Fibroblast of villous mesenchyme (primary cell): ENCODE measurements around the gene RPL3. TPM values are rescaled to one million over a fixed set of nuclear protein-coding genes. Genes with fewer than 3 reads are reported as not detected.

Source experiments
- DNase-seq: peaks from one replicate; pipeline ENCODE4 v3.0.0-alpha.2; 2010; ENCODE audit warnings: low read depth
- H3K4me3 ChIP-seq: 2 replicates; pipeline ENCODE4 v1.5.1; 2011; ENCODE audit warnings: low read depth, mild to moderate bottlenecking, low read length
- total RNA-seq: library from RNA; depleted of rRNA; stranded (reverse); fragments of >200 nt; gene quantifications from 2 replicates; pipeline ENCODE4 v1.2.3, GENCODE V29; 2012
- TF ChIP-seq, protein P1 (sequence below): IDR thresholded peaks from 2 replicates; pipeline ENCODE4 v1.5.1; 2012; ENCODE audit warnings: low read depth, mild to moderate bottlenecking, low read length; ENCODE audit not compliant: insufficient read depth

RPL3 gene
- total RNA-seq, 1 donor, result 1,795 TPM

DNA sequence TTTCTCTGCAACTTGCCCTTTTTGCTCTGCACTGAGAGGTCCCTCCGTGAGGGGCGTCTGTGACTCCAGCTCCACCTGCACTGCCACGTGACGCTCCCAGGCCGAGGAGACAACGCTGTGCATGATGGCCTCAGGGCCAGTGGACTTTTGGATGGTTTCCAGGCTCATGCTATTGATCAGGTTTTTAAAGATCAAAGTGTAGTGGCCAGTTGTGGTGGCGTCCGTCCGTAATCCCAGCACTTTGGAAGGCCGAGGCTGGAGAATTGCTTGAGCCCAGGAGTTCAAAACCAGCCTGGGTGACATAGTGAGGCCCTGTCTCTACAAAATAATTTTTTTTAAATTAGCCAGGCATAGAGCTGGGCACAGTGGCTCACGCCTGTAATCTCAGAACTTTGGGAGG is 16.1 kb downstream of the RPL3 start:
- no peak for DNase-seq
- TF ChIP-seq, protein P1, sequence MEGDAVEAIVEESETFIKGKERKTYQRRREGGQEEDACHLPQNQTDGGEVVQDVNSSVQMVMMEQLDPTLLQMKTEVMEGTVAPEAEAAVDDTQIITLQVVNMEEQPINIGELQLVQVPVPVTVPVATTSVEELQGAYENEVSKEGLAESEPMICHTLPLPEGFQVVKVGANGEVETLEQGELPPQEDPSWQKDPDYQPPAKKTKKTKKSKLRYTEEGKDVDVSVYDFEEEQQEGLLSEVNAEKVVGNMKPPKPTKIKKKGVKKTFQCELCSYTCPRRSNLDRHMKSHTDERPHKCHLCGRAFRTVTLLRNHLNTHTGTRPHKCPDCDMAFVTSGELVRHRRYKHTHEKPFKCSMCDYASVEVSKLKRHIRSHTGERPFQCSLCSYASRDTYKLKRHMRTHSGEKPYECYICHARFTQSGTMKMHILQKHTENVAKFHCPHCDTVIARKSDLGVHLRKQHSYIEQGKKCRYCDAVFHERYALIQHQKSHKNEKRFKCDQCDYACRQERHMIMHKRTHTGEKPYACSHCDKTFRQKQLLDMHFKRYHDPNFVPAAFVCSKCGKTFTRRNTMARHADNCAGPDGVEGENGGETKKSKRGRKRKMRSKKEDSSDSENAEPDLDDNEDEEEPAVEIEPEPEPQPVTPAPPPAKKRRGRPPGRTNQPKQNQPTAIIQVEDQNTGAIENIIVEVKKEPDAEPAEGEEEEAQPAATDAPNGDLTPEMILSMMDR, result no peak
- no peak overlapping the region for H3K4me3 ChIP-seq

DNA sequence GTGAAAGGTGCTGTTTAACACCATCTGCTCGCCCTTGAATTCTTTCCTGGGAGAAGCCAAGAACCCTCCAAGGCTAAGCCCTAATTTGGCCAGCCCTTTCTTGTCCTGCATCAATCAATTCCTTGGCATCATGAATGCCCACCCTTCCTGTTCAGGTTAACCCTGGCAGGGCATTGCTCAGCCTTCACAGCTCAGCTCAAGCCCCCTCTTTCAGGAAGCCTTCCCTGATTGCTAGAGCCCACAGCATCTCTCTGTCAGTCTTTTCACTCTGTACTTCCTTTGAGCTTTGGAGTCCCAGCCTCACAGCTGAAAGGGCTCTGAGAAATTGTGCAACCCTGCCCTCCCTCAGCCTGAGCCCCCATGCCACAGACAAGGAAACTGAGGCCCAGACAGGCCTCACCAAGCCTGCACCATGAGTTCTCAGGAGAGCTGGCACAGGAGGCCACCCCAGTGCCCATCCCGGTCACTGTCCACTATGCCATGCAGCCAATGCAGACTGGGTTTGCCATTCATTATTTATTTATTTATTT is 16.9 kb downstream of the RPL3 start:
- DNase-seq, result no peak
- TF ChIP-seq, protein P1, result no peak
- no peak overlapping the region for H3K4me3 ChIP-seq

DNA sequence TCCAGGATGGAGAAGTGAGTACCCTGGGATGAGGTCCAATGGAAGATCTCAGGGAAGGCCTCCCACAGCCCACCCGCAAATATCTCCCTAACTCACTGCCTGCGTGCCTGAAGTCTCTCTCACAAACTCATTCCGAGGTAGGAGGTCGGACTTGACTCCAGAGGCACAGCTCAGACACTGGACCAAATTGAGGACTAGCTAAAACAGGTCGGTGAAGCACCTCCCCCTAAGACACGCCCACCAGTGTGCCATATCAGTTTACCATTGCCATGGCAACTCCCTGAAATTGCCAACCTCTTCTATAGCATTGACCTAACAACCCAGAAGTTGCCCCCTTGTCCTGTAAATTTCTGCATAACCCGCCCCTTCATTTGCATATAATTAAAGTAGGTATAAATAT is 17.5 kb downstream of the RPL3 start:
- DNase-seq, result no peak
- H3K4me3 ChIP-seq, result no peak overlapping the region
- TF ChIP-seq, protein P1, result no peak

DNA sequence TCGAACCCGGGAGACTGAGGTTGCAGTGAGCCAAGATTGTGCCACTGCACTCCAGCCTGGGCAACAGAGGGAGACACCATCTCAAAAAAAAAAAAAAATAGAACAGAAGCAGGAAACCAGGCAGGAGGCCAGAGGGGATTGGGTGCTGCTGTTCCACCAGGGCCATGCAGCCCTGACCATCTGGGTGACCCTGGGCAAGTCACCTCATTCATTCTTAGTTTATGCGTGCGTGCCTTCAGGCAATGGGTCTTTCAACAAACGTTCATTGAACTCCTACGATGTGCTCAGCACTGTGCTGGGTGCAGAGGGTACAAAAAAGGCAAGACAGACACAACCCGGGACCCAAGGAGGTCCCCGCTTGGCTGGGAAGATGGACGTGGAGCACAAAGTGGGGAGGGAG is 18.3 kb downstream of the RPL3 start:
- DNase-seq, result no peak
- TF ChIP-seq, protein P1, result no peak
- H3K4me3 ChIP-seq, result no peak overlapping the region

DNA sequence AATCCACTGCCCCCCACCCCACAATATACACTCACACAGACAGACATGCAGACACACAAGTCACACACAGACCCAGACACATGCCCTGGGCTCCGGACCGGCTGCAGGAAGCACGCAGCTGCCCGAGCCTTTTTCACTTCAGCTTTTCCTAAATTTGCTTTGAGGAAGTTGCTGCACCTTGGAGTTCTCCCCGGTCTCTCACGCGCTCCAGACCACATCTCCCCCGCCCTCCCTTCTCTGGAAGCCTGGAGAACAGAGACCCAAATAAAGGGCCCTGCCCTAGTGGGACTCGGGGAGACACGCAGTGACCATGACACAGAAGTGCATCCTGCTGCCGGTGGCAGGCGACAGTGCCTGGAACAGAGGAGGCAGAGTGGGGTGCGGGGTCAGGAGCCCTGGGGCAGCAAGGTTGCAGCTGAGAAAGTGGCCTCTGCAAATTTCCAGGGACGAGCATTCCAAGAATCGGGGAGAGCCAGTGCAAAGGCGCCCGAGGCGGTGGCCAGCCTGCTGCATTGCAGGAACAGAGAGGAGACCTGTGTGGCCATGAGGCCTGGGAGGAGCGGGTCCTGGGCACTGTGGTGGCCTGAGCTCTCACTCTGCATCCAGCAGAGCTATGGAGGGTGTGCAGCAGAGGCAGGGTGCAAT is 19.1 kb downstream of the RPL3 start:
- DNase-seq, result no peak
- no peak overlapping the region for H3K4me3 ChIP-seq
- TF ChIP-seq, protein P1, result no peak

DNA sequence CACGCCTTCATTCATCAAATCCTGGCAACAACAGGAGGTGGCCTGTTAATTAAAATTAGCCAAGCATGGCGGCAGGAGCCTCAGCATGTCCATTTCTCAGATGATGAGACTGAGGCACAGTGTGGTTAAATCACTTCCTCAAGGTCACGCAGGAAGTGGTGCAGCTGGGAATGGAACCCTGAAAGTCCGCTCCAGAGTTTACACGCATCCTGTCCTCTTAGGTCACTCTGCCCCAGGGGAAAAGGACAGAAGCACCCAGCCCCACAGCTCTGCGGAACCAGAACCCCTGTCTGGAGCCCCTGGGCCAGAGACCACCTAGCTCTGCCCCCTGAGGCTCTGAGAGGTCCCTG is 19.6 kb downstream of the RPL3 start:
- H3K4me3 ChIP-seq, result no peak overlapping the region
- TF ChIP-seq, protein P1, result no peak
- no peak for DNase-seq
